ENCODE data around the gene IFI30.

IFI30 gene

GRCh38 chr19:18173572-18174288 lies at the start of gene IFI30:
Gene IFI30, plus strand, starts transcription at chr19:18173813. Its CDS starts 29 bp downstream, at chr19:18173842.
- Histone ChIP-seq H3K9me3 (ENCODE audit: control insufficient read depth, low read length) (no peaks in the 10 kb centered on the region), H3K4me2 (ENCODE audit: low read length) (peak within 1 kb of the TSS; percentile 87), H3K4me3 (ENCODE audit: low read depth, low read length) (peak within 1 kb of the TSS; percentile 81), H3K79me2 (no peaks in the 10 kb centered on the region), H3K27ac (peak within 1 kb of the TSS; percentile 69), H3K9ac (peak within 1 kb of the TSS; percentile 35), H3K36me3 (ENCODE audit: control insufficient read depth, insufficient read depth, low read length) (no peaks in the 10 kb centered on the region), H3K4me1 (peaks cover 8% of the 10 kb centered on the region), H2AFZ (peak within 1 kb of the TSS; percentile 80), H3K27me3 (ENCODE audit: control insufficient read depth, insufficient read depth, low read length) (no peaks in the 10 kb centered on the region)
- TF ChIP-seq CTCF (IDR thresholded peaks at IDR 0.05): no peak

GRCh38 chr19:18123819-18124218 lies 49.8 kb upstream of the IFI30 start:
- H3K36me3 ChIP-seq (ENCODE audit: control insufficient read depth, insufficient read depth, low read length): no peaks in the 10 kb centered on the region
- no peak overlapping the region for H3K9ac ChIP-seq
- H3K4me2 ChIP-seq (ENCODE audit: low read length): no peak overlapping the region
- no peak for TF ChIP-seq CTCF (IDR thresholded peaks at IDR 0.05)
- H3K79me2 ChIP-seq: no peaks in the 10 kb centered on the region
- no peaks in the 10 kb centered on the region for H3K27me3 ChIP-seq (ENCODE audit: control insufficient read depth, insufficient read depth, low read length)
- no peaks in the 10 kb centered on the region for H3K9me3 ChIP-seq (ENCODE audit: control insufficient read depth, low read length)
- H3K27ac ChIP-seq: no peak overlapping the region
- no peak overlapping the region for H2AFZ ChIP-seq
- no peaks in the 10 kb centered on the region for H3K4me1 ChIP-seq
- no peak overlapping the region for H3K4me3 ChIP-seq (ENCODE audit: low read depth, low read length)

GRCh38 chr19:18126097-18126496 lies 47.5 kb upstream of the IFI30 start:
- no peaks in the 10 kb centered on the region for H3K27me3 ChIP-seq (ENCODE audit: control insufficient read depth, insufficient read depth, low read length)
- H3K4me1 ChIP-seq: no peaks in the 10 kb centered on the region
- H3K9ac ChIP-seq: no peak overlapping the region
- H3K36me3 ChIP-seq (ENCODE audit: control insufficient read depth, insufficient read depth, low read length): no peaks in the 10 kb centered on the region
- no peak overlapping the region for H3K4me3 ChIP-seq (ENCODE audit: low read depth, low read length)
- no peak for TF ChIP-seq CTCF (IDR thresholded peaks at IDR 0.05)
- no peak overlapping the region for H3K27ac ChIP-seq
- H2AFZ ChIP-seq: no peak overlapping the region
- H3K9me3 ChIP-seq (ENCODE audit: control insufficient read depth, low read length): no peaks in the 10 kb centered on the region
- no peaks in the 10 kb centered on the region for H3K79me2 ChIP-seq
- no peak overlapping the region for H3K4me2 ChIP-seq (ENCODE audit: low read length)

GRCh38 chr19:18128044-18128443 lies 45.6 kb upstream of the IFI30 start:
- no peaks in the 10 kb centered on the region for H3K4me1 ChIP-seq
- no peak overlapping the region for H3K4me2 ChIP-seq (ENCODE audit: low read length)
- H3K27me3 ChIP-seq (ENCODE audit: control insufficient read depth, insufficient read depth, low read length): no peaks in the 10 kb centered on the region
- TF ChIP-seq CTCF (IDR thresholded peaks at IDR 0.05): no peak
- H3K79me2 ChIP-seq: no peaks in the 10 kb centered on the region
- H3K4me3 ChIP-seq (ENCODE audit: low read depth, low read length): no peak overlapping the region
- no peaks in the 10 kb centered on the region for H3K9me3 ChIP-seq (ENCODE audit: control insufficient read depth, low read length)
- H3K9ac ChIP-seq: no peak overlapping the region
- no peak overlapping the region for H3K27ac ChIP-seq
- no peaks in the 10 kb centered on the region for H3K36me3 ChIP-seq (ENCODE audit: control insufficient read depth, insufficient read depth, low read length)
- H2AFZ ChIP-seq: no peak overlapping the region

DNA sequence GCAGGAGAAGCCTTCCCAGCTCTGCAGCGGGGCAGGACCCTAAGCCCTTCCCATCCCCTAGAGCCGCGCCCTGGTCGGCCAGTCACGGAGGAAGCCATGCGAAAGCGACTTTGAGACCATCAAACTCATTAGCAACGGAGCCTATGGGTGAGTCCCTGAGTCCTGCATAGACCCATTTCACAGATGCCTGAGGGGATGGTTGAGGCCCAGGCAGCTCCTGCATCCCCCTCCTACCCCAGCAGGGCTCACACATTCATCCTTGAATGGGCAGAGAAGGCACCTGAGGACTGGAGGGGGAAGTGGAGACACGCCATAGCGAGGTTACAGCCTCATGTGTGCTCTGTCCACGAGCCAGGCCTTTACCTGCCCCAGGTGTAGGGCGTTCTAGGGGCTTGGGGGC lies 44.8 kb upstream of the IFI30 start:
- Histone ChIP-seq H3K27me3 (ENCODE audit: control insufficient read depth, insufficient read depth, low read length) (no peaks in the 10 kb centered on the region), H3K9ac (no peak overlapping the region), H2AFZ (no peak overlapping the region), H3K36me3 (ENCODE audit: control insufficient read depth, insufficient read depth, low read length) (no peaks in the 10 kb centered on the region), H3K79me2 (no peaks in the 10 kb centered on the region), H3K4me2 (ENCODE audit: low read length) (no peak overlapping the region), H3K27ac (no peak overlapping the region), H3K9me3 (ENCODE audit: control insufficient read depth, low read length) (no peaks in the 10 kb centered on the region), H3K4me3 (ENCODE audit: low read depth, low read length) (no peak overlapping the region), H3K4me1 (no peaks in the 10 kb centered on the region)
- TF ChIP-seq CTCF (IDR thresholded peaks at IDR 0.05): no peak

Data from parathyroid adenoma (tissue), 2 donors.